ENCODE measurements around the gene EFL1.

- TF ChIP-seq POLR2A (IDR thresholded peaks at IDR 0.05; ENCODE audit: low read depth, low read length) (no peak), CTCF (conservative IDR thresholded peaks at IDR 0.05; ENCODE audit: low read depth, low read length) (no peak), MAZ (IDR thresholded peaks at IDR 0.05; ENCODE audit: borderline replicate concordance, low read depth, low read length) (no peak), USF2 (IDR thresholded peaks at IDR 0.05; ENCODE audit: low read depth, low read length) (no peak), SMC3 (IDR thresholded peaks at IDR 0.05; ENCODE audit: low read depth, low read length) (no peak), RAD21 (IDR thresholded peaks at IDR 0.05; ENCODE audit: low read length) (no peak), MAFK (IDR thresholded peaks at IDR 0.05; ENCODE audit: low read depth, low read length) (no peak), FOS (IDR thresholded peaks at IDR 0.05; ENCODE audit: low read depth, low read length) (no peak), RFX5 (IDR thresholded peaks at IDR 0.05; ENCODE audit: low read depth, low read length) (no peak), CHD1 (IDR thresholded peaks at IDR 0.05; ENCODE audit: low read depth, low read length) (no peak), MXI1 (IDR thresholded peaks at IDR 0.05; ENCODE audit: borderline replicate concordance, low read depth, low read length) (no peak), RCOR1 (IDR thresholded peaks at IDR 0.05; ENCODE audit: insufficient replicate concordance, low read length) (no peak), BHLHE40 (IDR thresholded peaks at IDR 0.05; ENCODE audit: low read depth, low read length) (no peak)
These were observed 31.3 kb downstream of the EFL1 start for GRCh38 chr15:82231233-82231632.
